ENCODE data around the gene RAB40C.

DNA sequence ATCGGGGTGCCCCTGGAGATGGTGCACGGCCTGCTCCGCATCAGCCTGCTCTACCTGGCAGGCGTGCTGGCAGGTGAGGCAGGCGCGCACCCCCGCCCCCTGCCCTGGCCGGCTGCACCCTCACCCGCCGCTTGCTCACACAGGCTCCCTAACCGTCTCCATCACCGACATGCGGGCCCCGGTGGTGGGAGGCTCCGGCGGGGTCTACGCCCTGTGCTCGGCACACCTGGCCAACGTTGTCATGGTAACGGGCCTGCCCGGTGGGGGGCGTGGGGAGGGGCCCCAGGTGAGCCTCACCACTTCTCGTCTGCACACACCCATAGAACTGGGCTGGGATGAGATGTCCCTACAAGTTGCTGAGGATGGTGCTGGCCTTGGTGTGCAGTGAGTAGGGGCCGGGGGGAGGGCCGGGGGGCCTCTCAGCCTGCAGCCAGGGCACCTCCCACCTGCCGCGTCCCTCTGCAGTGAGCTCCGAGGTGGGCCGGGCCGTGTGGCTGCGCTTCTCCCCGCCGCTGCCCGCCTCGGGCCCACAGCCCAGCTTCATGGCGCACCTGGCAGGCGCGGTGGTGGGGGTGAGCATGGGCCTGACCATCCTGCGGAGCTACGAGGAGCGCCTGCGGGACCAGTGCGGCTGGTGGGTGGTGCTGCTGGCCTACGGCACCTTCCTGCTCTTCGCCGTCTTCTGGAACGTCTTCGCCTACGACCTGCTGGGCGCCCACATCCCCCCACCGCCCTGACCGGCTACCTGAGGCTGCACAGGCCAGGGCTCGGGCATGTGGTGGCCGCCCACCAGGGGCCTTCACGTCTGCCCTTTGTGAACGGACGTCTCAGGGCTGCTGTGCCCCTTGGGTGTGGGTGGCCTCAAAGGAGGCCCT, 87.7 kb downstream of the RAB40C start:
- TF ChIP-seq, protein P1, sequence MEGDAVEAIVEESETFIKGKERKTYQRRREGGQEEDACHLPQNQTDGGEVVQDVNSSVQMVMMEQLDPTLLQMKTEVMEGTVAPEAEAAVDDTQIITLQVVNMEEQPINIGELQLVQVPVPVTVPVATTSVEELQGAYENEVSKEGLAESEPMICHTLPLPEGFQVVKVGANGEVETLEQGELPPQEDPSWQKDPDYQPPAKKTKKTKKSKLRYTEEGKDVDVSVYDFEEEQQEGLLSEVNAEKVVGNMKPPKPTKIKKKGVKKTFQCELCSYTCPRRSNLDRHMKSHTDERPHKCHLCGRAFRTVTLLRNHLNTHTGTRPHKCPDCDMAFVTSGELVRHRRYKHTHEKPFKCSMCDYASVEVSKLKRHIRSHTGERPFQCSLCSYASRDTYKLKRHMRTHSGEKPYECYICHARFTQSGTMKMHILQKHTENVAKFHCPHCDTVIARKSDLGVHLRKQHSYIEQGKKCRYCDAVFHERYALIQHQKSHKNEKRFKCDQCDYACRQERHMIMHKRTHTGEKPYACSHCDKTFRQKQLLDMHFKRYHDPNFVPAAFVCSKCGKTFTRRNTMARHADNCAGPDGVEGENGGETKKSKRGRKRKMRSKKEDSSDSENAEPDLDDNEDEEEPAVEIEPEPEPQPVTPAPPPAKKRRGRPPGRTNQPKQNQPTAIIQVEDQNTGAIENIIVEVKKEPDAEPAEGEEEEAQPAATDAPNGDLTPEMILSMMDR (IDR thresholded peaks at IDR 0.05): no peak
- TF ChIP-seq POLR2A (IDR thresholded peaks at IDR 0.05): no peak
- TF ChIP-seq POLR2AphosphoS5 (IDR thresholded peaks at IDR 0.05): no peak
